Activated B cell treated with CpG ODN at 0.5 μM for 24 hours (primary cell): Measurements from ENCODE around the gene RECQL5. TPM values are rescaled to one million over a fixed set of nuclear protein-coding genes. Genes with fewer than 3 reads are reported as not detected.

ENCODE experiments used
- ATAC-seq: fragments of 200-7000 bp; cut with Tn5 transposase; one replicate; pipeline ENCODE4 v1.10.0; 2021; ENCODE audit warnings: low read depth, mild to moderate bottlenecking, moderate library complexity
- CTCF ChIA-PET: fragments of 350-600 bp; sonication (Branson Sonifier 250); formaldehyde crosslinking; loops from one replicate; lab custom pipeline; 2021; ENCODE audit warnings: antibody characterized with exemption; lab: Charles Lee
- POLR2A ChIA-PET: fragments of 350-600 bp; sonication (Branson Sonifier 250); formaldehyde crosslinking; loops from one replicate; lab custom pipeline; 2021; ENCODE audit warnings: antibody characterized with exemption; lab: Charles Lee
- DNase-seq: peaks from one replicate; pipeline ENCODE4 v3.0.0; 2022
- H3K27ac Mint-ChIP-seq: one replicate; pipeline ENCODE4 v1.8.0; 2020; ENCODE audit warnings: mixed read lengths
- H3K27me3 Mint-ChIP-seq: one replicate; pipeline ENCODE4 v1.8.0; 2021; ENCODE audit warnings: mixed read lengths
- H3K36me3 Mint-ChIP-seq: one replicate; pipeline ENCODE4 v1.8.0; 2021; ENCODE audit warnings: low read depth, mixed read lengths
- H3K4me1 Mint-ChIP-seq: one replicate; pipeline ENCODE4 v1.8.0; 2021; ENCODE audit warnings: mixed read lengths
- H3K4me3 Mint-ChIP-seq: one replicate; pipeline ENCODE4 v1.8.0; 2020; ENCODE audit warnings: mild to moderate bottlenecking, mixed read lengths
- H3K9me3 Mint-ChIP-seq: one replicate; pipeline ENCODE4 v1.8.0; 2020; ENCODE audit warnings: mixed read lengths
- CTCF ChIP-seq: fragments of 200-600 bp; IDR thresholded peaks from one replicate; pipeline ENCODE4 v1.8.0; 2022; ENCODE audit warnings: antibody characterized with exemption, mild to moderate bottlenecking
- intact Hi-C: fragments of 100-400 bp; cut with micrococcal nuclease; formaldehyde crosslinking; loops from one replicate; pipeline ENCODE4 v1.15.1; 2024
- total RNA-seq: library from RNA; stranded (reverse); gene quantifications from 2 replicates; pipeline ENCODE4 v1.2.3, GENCODE V29; 2022

RECQL5 gene
- total RNA-seq, 1 donor from 2014 or later, result 65.4 TPM

DNA sequence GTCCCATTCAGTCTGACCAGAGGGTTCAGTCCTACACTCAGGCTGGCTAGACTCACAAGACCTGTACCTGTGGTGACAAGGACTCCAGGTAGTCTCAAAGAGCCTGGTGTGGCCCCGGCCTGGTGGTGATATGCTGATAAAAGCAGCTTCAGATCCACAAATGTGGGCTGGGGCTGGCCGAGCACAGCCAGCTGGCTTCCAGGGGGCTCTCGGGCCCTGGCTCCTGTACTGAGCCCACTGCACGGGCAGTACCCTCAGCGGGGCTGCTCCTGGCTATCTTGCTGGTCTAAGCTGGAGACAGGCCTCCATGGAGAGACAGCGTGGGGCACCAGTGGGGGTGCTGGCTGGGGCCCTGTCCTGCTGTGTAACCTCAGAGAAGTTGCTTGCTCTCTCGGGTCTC is 29.4 kb downstream of the RECQL5 start:
- no peak for ATAC-seq
- Mint-ChIP-seq H3K27ac (no peak overlapping the region), H3K9me3 (no peaks in the 10 kb centered on the region), H3K27me3 (no peaks in the 10 kb centered on the region), H3K4me1 (peaks cover 13% of the 10 kb centered on the region), H3K4me3 (no peak overlapping the region), H3K36me3 (peaks cover 3% of the 10 kb centered on the region)
- TF ChIP-seq CTCF, result no peak
- CTCF ChIA-PET, result interaction anchor here (7.4 to 11.7 kb wide), 2 partner anchors 16 to 112 kb away, joined by 72 to 346 read pairs; no protein-coding TSS in a partner anchor
- POLR2A ChIA-PET, result no interaction called here
- intact Hi-C loops, result no loop called here
- DNase-seq, result no peak

DNA sequence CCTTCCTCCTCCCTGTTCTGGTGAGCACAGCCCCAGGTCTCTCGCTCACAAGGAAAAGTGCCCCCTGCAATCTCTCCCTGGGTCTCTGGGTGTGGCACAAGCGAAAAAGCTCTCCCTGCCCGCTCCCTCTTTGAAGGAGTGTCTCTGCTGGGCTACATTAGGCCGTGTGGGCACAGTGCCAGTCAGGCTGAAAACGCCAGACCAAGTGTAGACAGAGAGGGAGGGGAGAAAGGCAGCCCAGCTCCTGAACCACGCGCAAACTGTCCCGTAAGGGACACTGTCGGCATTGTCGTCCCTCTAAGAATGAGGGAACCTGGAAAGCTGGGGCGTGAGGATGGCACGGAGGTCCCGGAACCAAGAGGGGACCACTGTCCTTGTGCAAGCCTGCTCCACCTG is 29.8 kb downstream of the RECQL5 start:
- Mint-ChIP-seq H3K36me3 (peaks cover 3% of the 10 kb centered on the region), H3K27me3 (no peaks in the 10 kb centered on the region), H3K9me3 (no peaks in the 10 kb centered on the region), H3K27ac (no peak overlapping the region), H3K4me3 (no peak overlapping the region), H3K4me1 (peaks cover 13% of the 10 kb centered on the region)
- no peak for TF ChIP-seq CTCF
- no peak for ATAC-seq
- ChIA-PET CTCF (interaction anchor here (7.4 to 11.7 kb wide), 2 partner anchors 16 to 113 kb away, joined by 72 to 346 read pairs; no protein-coding TSS in a partner anchor), POLR2A (no interaction called here)
- intact Hi-C loops, result no loop called here
- DNase-seq, result no peak

GRCh38 chr17:75636381-75637142 is 30.4 kb downstream of the RECQL5 start:
- ATAC-seq (no peak), DNase-seq (no peak)
- ChIA-PET CTCF (interaction anchor here (0.8 to 11.7 kb wide), 3 partner anchors 9 to 113 kb away, joined by 3 to 346 read pairs (median 72); no protein-coding TSS in a partner anchor), POLR2A (no interaction called here)
- H3K36me3 Mint-ChIP-seq, result peaks cover 2% of the 10 kb centered on the region
- H3K27me3 Mint-ChIP-seq, result no peaks in the 10 kb centered on the region
- H3K4me3 Mint-ChIP-seq, result no peak overlapping the region
- no peak overlapping the region for H3K27ac Mint-ChIP-seq
- H3K9me3 Mint-ChIP-seq, result no peaks in the 10 kb centered on the region
- intact Hi-C loops, result no loop called here
- no peak for TF ChIP-seq CTCF
- H3K4me1 Mint-ChIP-seq, result peaks cover 13% of the 10 kb centered on the region

- peaks cover 6% of the 10 kb centered on the region for H3K36me3 Mint-ChIP-seq
- no peak for TF ChIP-seq CTCF
- no peaks in the 10 kb centered on the region for H3K27me3 Mint-ChIP-seq
- H3K4me1 Mint-ChIP-seq, result peaks cover 13% of the 10 kb centered on the region
- no peak overlapping the region for H3K4me3 Mint-ChIP-seq
- no peak for ATAC-seq
- intact Hi-C loops, result no loop called here
- no peak for DNase-seq
- POLR2A ChIA-PET, result no interaction called here
- no peaks in the 10 kb centered on the region for H3K9me3 Mint-ChIP-seq
- H3K27ac Mint-ChIP-seq, result no peak overlapping the region
- CTCF ChIA-PET, result interaction anchor here (0.8 to 11.7 kb wide), 4 partner anchors 9 to 114 kb away, joined by 3 to 346 read pairs (median 38); no protein-coding TSS in a partner anchor
Observed at GRCh38 chr17:75635610-75636202, 31.2 kb downstream of the RECQL5 start.
